ENCODE measurements around the gene MLIP. TPM values are rescaled to one million over a fixed set of nuclear protein-coding genes. Genes with fewer than 3 reads are reported as not detected.

Gene MLIP
- total and polyA plus RNA-seq, 8 donors = 0.09 to 0.70 (median 0.23) TPM

GRCh38 chr6:54096811-54097210 lies 14.4 kb upstream of the MLIP start:
- Histone ChIP-seq H3K4me3 (no peak overlapping the region), H3K9me3 (no peaks in the 10 kb centered on the region), H3K27me3 (no peaks in the 10 kb centered on the region), H3K36me3 (no peaks in the 10 kb centered on the region), H3K27ac (no peak overlapping the region), H3K4me1 (no peaks in the 10 kb centered on the region)
- ATAC-seq = no peak
- no peak for TF ChIP-seq CTCF (IDR thresholded peaks at IDR 0.05)
- intact Hi-C loops (cut with DNase I) = no loop called here
- no peak for DNase-seq

GRCh38 chr6:54097753-54098152 lies 13.5 kb upstream of the MLIP start:
- Histone ChIP-seq H3K9me3 (no peaks in the 10 kb centered on the region), H3K36me3 (no peaks in the 10 kb centered on the region), H3K27ac (no peak overlapping the region), H3K27me3 (no peaks in the 10 kb centered on the region), H3K4me3 (no peak overlapping the region), H3K4me1 (no peaks in the 10 kb centered on the region)
- intact Hi-C loops (cut with DNase I) = no loop called here
- no peak for DNase-seq
- ATAC-seq = no peak
- no peak for TF ChIP-seq CTCF (IDR thresholded peaks at IDR 0.05)

- no peak for TF ChIP-seq CTCF (IDR thresholded peaks at IDR 0.05)
- ATAC-seq (no peak), DNase-seq (no peak)
- no peak overlapping the region for H3K4me3 ChIP-seq
- no peaks in the 10 kb centered on the region for H3K9me3 ChIP-seq
- intact Hi-C loops (cut with DNase I) = no loop called here
- no peaks in the 10 kb centered on the region for H3K36me3 ChIP-seq
- H3K27ac ChIP-seq = no peak overlapping the region
- H3K4me1 ChIP-seq = no peaks in the 10 kb centered on the region
- H3K27me3 ChIP-seq = no peaks in the 10 kb centered on the region
Measured at GRCh38 chr6:54098450-54099044, 12.7 kb upstream of the MLIP start.

GRCh38 chr6:54099225-54099624 lies 12.0 kb upstream of the MLIP start:
- ATAC-seq = no peak
- intact Hi-C loops (cut with DNase I) = no loop called here

GRCh38 chr6:54100411-54101006 lies 10.7 kb upstream of the MLIP start:
- DNase-seq = no peak
- Histone ChIP-seq H3K36me3 (no peaks in the 10 kb centered on the region), H3K9me3 (no peaks in the 10 kb centered on the region), H3K27me3 (no peaks in the 10 kb centered on the region), H3K4me3 (no peak overlapping the region), H3K27ac (no peak overlapping the region), H3K4me1 (no peaks in the 10 kb centered on the region)
- no peak for ATAC-seq
- no peak for TF ChIP-seq CTCF (IDR thresholded peaks at IDR 0.05)
- intact Hi-C loops (cut with DNase I) = no loop called here

More at GRCh38 chr6:54099225-54099624, 12.0 kb upstream of the MLIP start:
- TF ChIP-seq CTCF (IDR thresholded peaks at IDR 0.05) = no peak
- no peaks in the 10 kb centered on the region for H3K4me1 ChIP-seq
- H3K27ac ChIP-seq = no peak overlapping the region
- no peaks in the 10 kb centered on the region for H3K27me3 ChIP-seq
- no peak for DNase-seq
- no peaks in the 10 kb centered on the region for H3K9me3 ChIP-seq
- no peak overlapping the region for H3K4me3 ChIP-seq
- no peaks in the 10 kb centered on the region for H3K36me3 ChIP-seq
